Psoas muscle (tissue), 8 donors: ENCODE results near the gene HPCAL1. TPM values are rescaled to one million over a fixed set of nuclear protein-coding genes. Genes with fewer than 3 reads are reported as not detected.
"Not testable (repeated sequence)": the region's sequence is repeated elsewhere in the genome, so short reads cannot be mapped to it uniquely, and the experiment has no call there.

Source experiments
- ATAC-seq, 4 donors: fragments of 200-7000 bp; cut with Tn5 transposase; one replicate each; pipeline ENCODE4 v1.9.1; 2020; ENCODE audit warnings: moderate library complexity in 3 of 4, mild to moderate bottlenecking in 2 of 4
- DNase-seq, 2 donors: peaks; one replicate each; pipeline ENCODE4 v3.0.0-alpha.2; 2020
- H3K27ac ChIP-seq: fragments of 200-600 bp; one replicate; pipeline ENCODE4 v1.8.0; 2022
- H3K27me3 ChIP-seq, 3 donors: fragments of 200-600 bp in 1 of 3; one replicate each; pipeline versions ENCODE4 v1.6.1 to v1.8.0; 2013 to 2022; ENCODE audit warnings: low read length in 2 of 3, mild to moderate bottlenecking in 2 of 3, moderate library complexity in 1 of 3; ENCODE audit not compliant: insufficient read depth in 3 of 3
- H3K36me3 ChIP-seq, 2 donors: fragments of 200-600 bp in 1 of 2; one replicate each; pipeline versions ENCODE4 v1.6.1 to v1.8.0; 2013 to 2022; ENCODE audit warnings: low read depth in 1 of 2, mild to moderate bottlenecking in 1 of 2, moderate library complexity in 1 of 2; ENCODE audit not compliant: insufficient read depth in 1 of 2
- H3K4me1 ChIP-seq: fragments of 200-600 bp; one replicate; pipeline ENCODE4 v1.8.0; 2022
- H3K4me3 ChIP-seq: fragments of 200-600 bp; one replicate; pipeline ENCODE4 v1.8.0; 2022; ENCODE audit warnings: mild to moderate bottlenecking
- H3K9me3 ChIP-seq: fragments of 200-600 bp; one replicate; pipeline ENCODE4 v1.8.0; 2022
- CTCF ChIP-seq: fragments of 200-600 bp; IDR thresholded peaks from one replicate; pipeline ENCODE4 v1.8.0; 2022; ENCODE audit warnings: antibody characterized with exemption
- WGBS, 3 donors: extraction: QIAGEN DNeasy Blood & Tissue Kit; methylation state at CpG; one replicate each; pipeline versions ENCODE4 v1.1.6 to v1.1.7; 2013; 5-methylcytosine and 5-hydroxymethylcytosine counted together
- intact Hi-C, 2 donors: fragments of 100-400 bp; cut with DNase I; formaldehyde crosslinking; loops; one replicate each; pipeline versions ENCODE4 v1.11.0 to v1.14.2; 2022
- polyA plus RNA-seq, 3 donors: library from polyadenylated mRNA; stranded (reverse); fragments of 200-250 nt; gene quantifications; one replicate each; pipeline ENCODE4 v1.2.3, GENCODE V29; 2013
- total RNA-seq, 4 donors: library from RNA; stranded (reverse); fragmentation: NEBNext Ultra II Directional in 2 of 4; extraction: Animal tissue kit (Norgen Biotek cat#: 25700) in 2 of 4; gene quantifications; one replicate each; pipeline versions ENCODE4 v1.2.1 to v1.2.4, GENCODE V29; 2021 to 2023
- donor health status: healthy with polysubstance abuse.
- donor health status: DM: no; HTN: no; CAD: no; lungs with moderate emphysema.
- donor health status: Bipolar disorder and iron deficiency.
- donor health status: healthy.
- donor health status: DM: yes; HTN: yes; CAD: no.
- donor health status: DM: no; HTN: no; CAD: no.
- donor health status: DM: no; HTN: no; CAD: no.
- donor health status: DM: yes; HTN: yes; CAD: no.

Gene HPCAL1
- total and polyA plus RNA-seq, 7 donors, result 16.1 to 182 (median 33.4) TPM

DNA sequence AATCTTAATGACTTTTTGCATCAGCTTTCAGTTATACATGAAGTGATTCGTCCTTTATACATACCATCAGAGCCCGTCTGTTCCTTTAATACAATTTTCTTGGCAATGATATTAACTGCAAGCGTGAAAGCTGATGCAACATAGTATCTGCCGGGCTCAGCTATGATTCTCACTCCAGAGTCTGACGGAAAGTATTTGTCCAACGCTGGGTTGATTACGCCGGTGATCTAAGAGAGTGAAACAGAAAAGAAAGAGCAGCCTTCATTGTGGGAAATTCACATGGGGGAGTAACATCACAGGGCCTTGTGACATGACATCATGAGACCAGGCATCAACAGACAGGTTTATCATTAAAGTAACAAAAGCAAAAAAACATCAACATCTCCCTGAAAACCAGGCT lies 139.2 kb downstream of the HPCAL1 start:
- 74 to 83% (median 75%) methylated on average over 8 of the region's 8 CpGs for WGBS, 3 donors

DNA sequence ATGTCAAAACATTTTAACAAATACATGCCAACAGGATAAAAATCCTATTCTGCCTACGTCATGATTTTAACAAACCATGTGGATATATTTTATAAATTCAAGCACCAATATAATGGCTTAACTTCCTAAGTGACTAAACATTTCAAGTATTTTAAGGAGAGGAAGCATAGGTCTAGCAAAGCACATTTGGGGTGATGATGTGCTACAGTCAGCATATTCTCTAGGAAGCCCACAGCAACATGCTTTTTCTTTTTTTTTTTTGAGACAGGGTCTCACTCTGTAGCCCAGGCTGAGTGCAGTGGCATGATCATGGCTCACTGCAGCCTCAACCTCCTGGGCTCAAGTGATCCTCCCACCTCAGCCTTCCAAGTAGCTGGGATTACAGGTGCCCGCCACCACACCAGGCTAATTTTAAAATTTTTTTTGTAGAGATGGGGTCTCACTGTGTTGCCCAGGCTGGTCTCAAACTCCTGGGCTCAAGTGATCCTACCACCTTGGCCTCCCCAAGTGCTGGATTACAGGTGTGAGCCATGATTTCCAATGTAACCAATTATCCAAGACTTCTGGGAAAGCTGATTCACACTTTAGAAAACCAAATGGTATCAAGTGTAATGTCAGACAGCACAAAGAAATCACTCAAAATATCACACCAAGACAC lies 139.9 kb downstream of the HPCAL1 start:
- intact Hi-C loops, result loop anchor here in 1 of 2 donors (10.0 kb wide), 1 partner anchor 1018 kb away; the partner anchor contains the start of genes CPSF3 and ITGB1BP1
- 85 to 93% (median 90%) methylated on average over 2 of the region's 2 CpGs for WGBS, 3 donors

More for the DNA sequence above, 139.2 kb downstream of the HPCAL1 start:
- H3K9me3 ChIP-seq, result no peaks in the 10 kb centered on the region
- intact Hi-C loops, result loop anchor here in 1 of 2 donors (10.0 kb wide), 1 partner anchor 1017 kb away; the partner anchor contains the start of genes CPSF3 and ITGB1BP1
- DNase-seq (no peak), ATAC-seq (no peak)
- H3K27ac ChIP-seq, result no peak overlapping the region
- H3K27me3 ChIP-seq, result no peaks in the 10 kb centered on the region
- H3K4me1 ChIP-seq, result peaks cover 6% of the 10 kb centered on the region
- H3K4me3 ChIP-seq, result no peak overlapping the region
- peaks cover 7 to 59% of the 10 kb centered on the region in 2 donors for H3K36me3 ChIP-seq
- no peak for TF ChIP-seq CTCF

GRCh38 chr2:10444463-10444862 lies 141.8 kb downstream of the HPCAL1 start:
- Histone ChIP-seq H3K4me1 (peaks cover 10% of the 10 kb centered on the region), H3K36me3 (peaks cover 7 to 54% of the 10 kb centered on the region in 2 donors), H3K27me3 (no peaks in the 10 kb centered on the region), H3K4me3 (no peak overlapping the region), H3K9me3 (no peaks in the 10 kb centered on the region), H3K27ac (no peak overlapping the region)
- 82 to 89% (median 88%) methylated on average over 5 of the region's 5 CpGs for WGBS, 3 donors
- DNase-seq, result no peak
- TF ChIP-seq CTCF, result no peak
- intact Hi-C loops, result loop anchor here in 1 of 2 donors (10.0 kb wide), 1 partner anchor 1020 kb away; the partner anchor contains the start of genes CPSF3 and ITGB1BP1
- no peak for ATAC-seq

More for the DNA sequence above, 139.9 kb downstream of the HPCAL1 start:
- peaks cover 7 to 59% of the 10 kb centered on the region in 2 donors for H3K36me3 ChIP-seq
- H3K4me3 ChIP-seq, ATAC-seq, H3K27ac ChIP-seq, H3K27me3 ChIP-seq, H3K4me1 ChIP-seq, H3K9me3 ChIP-seq: not testable (repeated sequence)
- peak in 1 of 2 donors; percentile 12 for DNase-seq

- DNase-seq (no peak), ATAC-seq (no peak)
- no peak for TF ChIP-seq CTCF
- Histone ChIP-seq H3K9me3 (no peaks in the 10 kb centered on the region), H3K4me1 (peaks cover 15% of the 10 kb centered on the region), H3K4me3 (peak overlapping the region; percentile 70), H3K36me3 (peaks cover 7 to 33% of the 10 kb centered on the region in 2 donors), H3K27me3 (no peaks in the 10 kb centered on the region), H3K27ac (peak overlapping the region; percentile 92)
- 40 to 59% (median 58%) methylated on average over 6 of the region's 6 CpGs for WGBS, 3 donors
- intact Hi-C loops, result loop anchor here in 1 of 2 donors (10.0 kb wide), 1 partner anchor 1022 kb away; the partner anchor contains the start of genes CPSF3 and ITGB1BP1
These were observed 143.9 kb downstream of the HPCAL1 start for GRCh38 chr2:10446631-10447030.

DNA sequence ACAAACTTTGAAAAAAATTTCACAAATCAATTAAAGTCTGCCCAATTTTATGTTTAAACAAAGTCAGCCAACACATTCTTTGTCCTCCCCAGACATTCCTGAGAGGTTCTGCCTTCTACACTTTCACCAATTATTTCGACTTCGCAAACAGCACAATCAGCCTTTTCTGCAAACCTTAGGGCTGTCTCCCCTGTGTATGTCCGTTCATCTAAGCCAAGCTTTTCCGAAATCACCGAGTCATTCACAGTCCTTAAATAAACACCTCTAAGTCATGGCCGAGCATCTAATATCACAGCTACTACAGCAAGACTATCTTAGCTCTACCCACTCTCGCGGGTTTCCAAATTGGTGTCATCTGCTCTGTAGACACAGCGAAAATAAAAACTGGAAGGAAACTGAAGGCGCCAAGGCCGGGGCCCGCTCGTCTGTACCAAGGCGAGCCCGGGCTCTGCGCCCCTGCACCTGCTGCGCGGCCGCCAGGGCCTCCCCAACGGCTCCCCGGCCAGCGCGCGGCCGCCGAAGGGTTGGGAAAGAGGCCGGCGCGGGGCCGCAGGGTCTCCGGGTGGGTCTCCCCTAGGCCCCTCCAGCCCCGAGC lies 144.7 kb downstream of the HPCAL1 start:
- WGBS, 3 donors, result 4 to 5% (median 4%) methylated on average over 23 to 32 of the region's 32 CpGs
- Histone ChIP-seq H3K27ac (peak overlapping the region; percentile 92), H3K36me3 (peaks cover 5 to 25% of the 10 kb centered on the region in 2 donors), H3K27me3 (no peaks in the 10 kb centered on the region), H3K4me1 (peaks cover 15% of the 10 kb centered on the region), H3K4me3 (peak overlapping the region; percentile 70), H3K9me3 (no peaks in the 10 kb centered on the region)
- no peak for DNase-seq
- ATAC-seq, result peak; percentile 53 to 68 (median 60)
- TF ChIP-seq CTCF, result no peak
- intact Hi-C loops, result loop anchor here in 1 of 2 donors (10.0 kb wide), 1 partner anchor 1023 kb away; the partner anchor contains the start of genes CPSF3 and ITGB1BP1
